ENCODE data around the gene YPEL1.

YPEL1 gene

GRCh38 chr22:21663738-21664137 is 71.9 kb downstream of the YPEL1 start:
- FAIRE-seq (no peak), DNase-seq (ENCODE audit: insufficient read length, low spot score) (no peak)

DNA sequence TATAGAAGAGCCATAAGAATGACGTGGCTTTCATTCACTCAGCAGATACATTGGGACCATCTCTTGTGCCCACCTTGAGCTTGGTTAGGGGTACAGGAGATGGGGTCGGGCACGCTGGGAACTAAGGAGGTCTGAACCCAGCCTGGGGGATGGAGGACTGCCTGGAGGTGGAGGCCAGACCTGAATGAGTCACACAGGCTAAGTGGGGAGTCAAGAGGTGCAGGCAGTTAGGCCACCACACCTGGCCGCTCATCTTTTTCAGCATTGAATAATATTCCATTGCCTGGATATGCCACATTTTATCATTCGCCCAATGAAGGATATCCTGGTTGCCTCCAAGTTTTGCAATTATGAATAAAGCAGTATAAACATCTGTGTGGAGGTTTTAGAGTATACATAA is 73.6 kb downstream of the YPEL1 start:
- no peak for FAIRE-seq

GRCh38 chr22:21660904-21661303 is 74.7 kb downstream of the YPEL1 start:
- no peak for FAIRE-seq
- DNase-seq (ENCODE audit: insufficient read length, low spot score), result no peak

More for the DNA sequence above, 73.6 kb downstream of the YPEL1 start:
- DNase-seq (ENCODE audit: insufficient read length, low spot score), result no peak

DNA sequence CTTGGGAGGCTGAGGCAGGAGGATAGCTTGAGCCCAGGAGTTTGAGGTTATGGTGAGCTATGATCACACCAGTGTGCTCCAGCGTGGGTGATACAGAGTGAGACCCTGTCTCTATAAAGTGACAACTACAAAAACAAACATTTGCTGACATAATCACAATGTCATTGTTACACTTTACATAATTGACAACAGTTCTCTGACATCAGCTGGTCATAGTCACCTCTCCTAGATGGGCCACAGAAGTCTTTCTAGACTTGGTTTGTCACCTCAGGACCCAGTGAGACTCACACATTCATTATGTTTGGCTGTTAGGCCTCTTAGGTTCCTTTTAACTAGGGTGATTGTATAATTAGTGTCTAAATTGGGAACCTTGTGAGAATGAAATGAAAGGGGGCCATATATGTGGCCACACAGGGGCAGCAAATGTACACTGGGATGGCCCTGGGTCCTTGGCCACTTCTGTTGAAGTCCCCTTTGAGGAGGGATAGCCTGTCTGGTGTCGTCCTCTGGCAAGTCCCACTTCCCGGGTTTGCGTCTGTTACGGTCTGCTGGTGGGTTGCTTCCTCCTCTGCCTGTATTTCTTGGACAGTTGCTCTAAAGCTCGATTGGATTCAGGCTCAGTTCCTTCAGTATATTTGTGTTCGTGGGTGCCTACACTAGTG is 75.6 kb downstream of the YPEL1 start:
- FAIRE-seq (no peak), DNase-seq (ENCODE audit: insufficient read length, low spot score) (no peak)

- FAIRE-seq (no peak), DNase-seq (ENCODE audit: insufficient read length, low spot score) (peak; percentile 73)
Observed at GRCh38 chr22:21657360-21658032, 78.1 kb downstream of the YPEL1 start.

- DNase-seq (ENCODE audit: insufficient read length, low spot score) (no peak), FAIRE-seq (no peak)
Observed at GRCh38 chr22:21657020-21657359, 78.6 kb downstream of the YPEL1 start.

DNA sequence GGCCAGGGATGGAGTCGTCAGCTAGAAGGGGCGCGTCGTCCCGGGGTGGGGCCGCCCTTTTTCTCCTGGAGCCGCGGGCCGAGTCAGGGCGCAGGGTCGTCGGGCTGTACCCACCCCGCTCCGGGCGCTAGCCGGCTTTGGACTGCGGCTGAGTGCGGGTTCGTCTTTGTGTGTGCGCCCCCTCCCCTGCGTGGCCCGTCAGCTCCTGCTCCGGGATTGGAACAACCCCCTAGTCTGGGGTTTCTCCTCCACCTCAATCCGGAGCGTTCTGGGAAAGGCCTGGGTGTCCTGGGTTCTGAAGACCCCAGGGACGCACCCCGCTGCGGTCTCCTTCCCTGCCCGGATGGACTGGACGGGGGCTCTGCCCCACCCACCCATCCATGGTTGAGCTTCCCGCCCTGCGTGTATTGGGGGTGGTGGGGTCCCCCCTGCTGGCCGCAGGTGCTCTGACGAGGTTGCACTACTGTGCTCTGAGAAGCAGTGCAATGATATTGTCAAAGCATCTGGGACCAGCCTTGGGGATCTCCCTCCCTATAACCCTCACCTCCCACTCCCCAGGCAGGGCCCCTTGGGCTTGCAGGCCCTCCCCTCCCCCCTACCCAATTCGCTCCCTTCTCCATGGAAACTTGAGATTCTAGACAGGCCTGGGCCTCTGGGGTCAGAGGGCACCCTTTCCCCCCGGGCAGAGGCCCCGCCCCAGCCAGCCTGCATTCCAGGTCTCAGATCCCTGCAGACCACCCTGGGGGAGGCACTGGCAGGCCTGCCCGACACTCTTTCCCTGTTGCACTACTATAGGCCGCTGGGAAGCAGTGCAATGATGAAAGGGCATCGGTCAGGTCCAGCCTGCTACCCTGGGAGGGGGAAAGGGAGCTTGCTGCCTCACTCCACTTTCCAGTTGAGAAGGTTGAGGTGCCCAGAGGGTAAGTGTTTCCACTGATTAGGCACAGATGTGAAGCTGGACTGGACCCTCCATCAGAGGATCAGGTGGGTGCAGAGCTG is 82.7 kb downstream of the YPEL1 start:
- FAIRE-seq (no peak), DNase-seq (ENCODE audit: insufficient read length, low spot score) (no peak)

DNA sequence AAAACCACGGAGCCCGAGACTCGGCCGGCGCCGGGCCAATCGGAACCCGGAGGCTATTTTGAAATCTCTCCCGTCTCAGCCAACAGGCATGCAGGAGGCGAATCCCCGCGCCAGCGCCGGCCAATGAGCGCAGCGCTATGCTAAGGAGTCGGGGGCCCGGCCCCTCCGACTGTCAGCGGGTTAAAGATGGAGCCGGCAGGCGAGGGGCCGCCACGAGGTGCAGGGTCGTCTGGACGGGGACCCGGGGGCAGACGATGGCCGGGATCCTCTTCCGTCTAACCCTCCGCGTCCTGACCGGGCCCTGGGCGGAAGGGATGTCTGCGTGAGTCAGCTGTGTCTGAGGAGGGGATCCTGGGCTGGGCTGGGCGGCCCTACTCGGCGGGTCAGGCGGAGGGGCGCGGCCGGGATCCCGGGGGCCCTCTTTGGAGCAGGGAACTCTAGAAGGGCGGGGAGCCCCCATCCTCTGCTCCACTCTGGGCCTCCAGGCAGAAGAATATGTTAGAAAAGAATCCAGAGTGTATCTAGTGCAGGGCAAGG is 83.5 kb downstream of the YPEL1 start:
- DNase-seq (ENCODE audit: insufficient read length, low spot score) (peak; percentile 81), FAIRE-seq (no peak)

DNA sequence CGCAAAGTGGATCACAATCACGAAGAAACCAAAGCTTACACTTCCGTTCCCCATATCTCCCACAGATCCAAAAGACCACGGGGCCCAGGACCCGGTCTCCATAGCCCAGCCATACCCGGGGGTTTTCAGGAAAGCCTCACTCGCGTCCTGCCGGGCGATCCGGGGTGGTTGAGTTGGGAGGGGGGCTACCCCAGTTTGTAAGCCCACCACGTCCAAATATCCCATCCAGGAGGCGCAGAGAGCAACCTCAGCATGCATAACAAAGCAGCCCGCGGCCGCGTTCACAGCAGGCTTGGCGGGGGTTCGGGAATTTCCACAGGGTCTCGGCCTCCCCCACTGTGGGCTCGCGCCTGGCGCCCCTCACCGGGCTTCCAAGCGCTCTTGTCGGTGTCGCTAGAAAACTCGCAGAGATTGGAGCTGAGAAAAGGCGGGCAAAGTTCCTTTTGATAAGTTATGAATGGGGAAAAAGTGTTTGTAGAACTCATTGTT is 84.0 kb downstream of the YPEL1 start:
- no peak for DNase-seq (ENCODE audit: insufficient read length, low spot score)
- FAIRE-seq, result no peak

DNA sequence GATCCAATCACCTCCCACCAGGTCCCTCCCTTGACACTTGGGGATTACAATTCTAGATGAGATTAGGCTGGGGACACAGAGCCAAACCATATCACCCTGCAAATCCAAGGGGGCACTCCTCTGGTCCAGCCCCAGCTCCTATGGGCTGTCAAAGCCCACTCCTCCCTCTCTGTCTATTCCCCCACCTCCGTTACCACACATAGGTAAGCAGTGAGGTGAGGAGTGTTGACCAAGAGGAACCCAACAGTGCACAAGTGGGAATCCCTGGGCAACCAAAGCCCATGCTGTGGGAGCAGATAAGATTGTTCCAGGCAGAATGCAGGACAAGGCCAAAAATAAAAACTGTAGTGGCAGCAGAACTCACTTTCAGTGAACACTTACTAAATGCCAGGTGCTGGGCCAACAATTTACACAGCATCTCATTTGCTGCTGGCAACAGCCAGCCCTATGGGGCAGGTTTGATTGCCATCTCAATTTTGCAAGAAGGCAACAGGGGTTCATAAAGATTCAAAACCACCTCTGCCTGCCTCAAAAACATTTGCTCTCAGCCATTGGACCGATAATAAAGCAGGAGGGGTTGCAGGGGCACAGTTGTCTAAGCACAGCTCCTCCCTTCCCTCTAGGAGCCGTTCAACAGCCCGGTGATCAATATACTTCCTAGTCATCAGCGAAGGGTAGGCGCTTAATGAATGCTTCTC is 84.6 kb downstream of the YPEL1 start:
- FAIRE-seq (no peak), DNase-seq (ENCODE audit: insufficient read length, low spot score) (no peak)

DNA sequence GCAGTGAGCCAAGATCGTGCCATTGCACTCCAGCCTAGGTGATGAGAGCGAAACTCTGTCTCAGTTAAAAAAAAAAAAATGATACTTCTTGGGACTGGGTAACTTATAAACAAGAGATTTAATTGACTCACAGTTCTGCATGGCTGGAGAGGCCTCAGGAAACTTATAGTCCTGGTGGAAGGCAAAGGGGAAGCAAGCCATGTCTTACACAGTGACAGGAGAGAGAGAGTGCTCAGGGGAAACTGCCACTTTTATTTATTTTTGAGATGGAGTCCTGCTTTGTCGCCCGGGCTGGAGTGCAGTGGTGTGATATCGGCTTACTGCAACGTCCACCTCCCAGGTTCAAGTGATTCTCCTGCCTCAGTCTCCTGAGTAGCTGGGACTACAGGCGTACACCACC is 85.3 kb downstream of the YPEL1 start:
- FAIRE-seq (no peak), DNase-seq (ENCODE audit: insufficient read length, low spot score) (no peak)

Data from HTR-8/SVneo (cell line).